HL-60 (cell line): ENCODE data around the gene LAMC3.

ENCODE experiments used
- DNase-seq, 2 experiments: peaks; one replicate each; pipeline ENCODE4 v3.0.0-alpha.2; 2010 to 2020; ENCODE audit warnings: low read depth in 1 of 2, low spot score in 1 of 2
- H3K27ac ChIP-seq: fragments of 250-450 bp; sonication (Bioruptor Pico); replicated peaks from 2 replicates; pipeline ENCODE4 v1.5.1; 2020; ENCODE audit warnings: mild to moderate bottlenecking, moderate library complexity
- H3K27me3 ChIP-seq: fragments of 250-450 bp; sonication (Bioruptor Pico); 2 replicates; pipeline ENCODE4 v1.5.1; 2021; ENCODE audit warnings: mild to moderate bottlenecking, moderate library complexity; ENCODE audit not compliant: insufficient read depth, poor library complexity, severe bottlenecking
- H3K4me3 ChIP-seq: replicated peaks from 2 replicates; pipeline ENCODE4 v1.5.1; 2011; ENCODE audit warnings: mild to moderate bottlenecking, control low read depth, low read length; ENCODE audit not compliant: insufficient read depth
- CTCF ChIP-seq: IDR thresholded peaks from one replicate; pipeline ENCODE4 v1.5.1; 2011; ENCODE audit warnings: low read length, control low read depth, inconsistent platforms; ENCODE audit not compliant: insufficient read depth
- GABPA ChIP-seq: IDR thresholded peaks from 2 replicates; pipeline ENCODE4 v1.6.1; 2012; ENCODE audit warnings: low read depth
- POLR2AphosphoS5 ChIP-seq: IDR thresholded peaks from 2 replicates; pipeline ENCODE4 v1.6.1; 2012; ENCODE audit warnings: low read depth
- REST ChIP-seq: IDR thresholded peaks from 2 replicates; pipeline ENCODE4 v1.6.1; 2012; ENCODE audit warnings: low read depth; ENCODE audit not compliant: insufficient replicate concordance
- SPI1 ChIP-seq: IDR thresholded peaks from 2 replicates; pipeline ENCODE4 v1.6.1; 2012; ENCODE audit warnings: low read depth, mild to moderate bottlenecking, borderline replicate concordance

Gene LAMC3

GRCh38 chr9:130980526-130980925 is 28.4 kb upstream of the LAMC3 start:
- DNase-seq, result peak in 1 of 2 experiments; percentile 27
- no peak for TF ChIP-seq REST
- TF ChIP-seq SPI1, result no peak
- no peak for TF ChIP-seq GABPA
- no peak for TF ChIP-seq CTCF
- TF ChIP-seq POLR2AphosphoS5, result no peak
- Histone ChIP-seq H3K27ac (peak overlapping the region; percentile 40; the same call in 1 of the 2 replicates), H3K4me3 (no peak overlapping the region), H3K27me3 (no peaks in the 10 kb centered on the region)

- peak; percentile 73 to 78 for DNase-seq
- no peak overlapping the region for H3K4me3 ChIP-seq
- H3K27me3 ChIP-seq, result no peaks in the 10 kb centered on the region
- peak overlapping the region; percentile 40; the same call in 1 of the 2 replicates for H3K27ac ChIP-seq
- TF ChIP-seq POLR2AphosphoS5 (no peak), SPI1 (peak; percentile 57; the same call in 1 of the 2 replicates)
Measured at GRCh38 chr9:130981002-130981755, 27.8 kb upstream of the LAMC3 start.

- no peak for DNase-seq
- Histone ChIP-seq H3K27ac (no peak overlapping the region), H3K27me3 (no peaks in the 10 kb centered on the region), H3K4me3 (no peak overlapping the region)
- TF ChIP-seq REST, result no peak
- no peak for TF ChIP-seq SPI1
- TF ChIP-seq POLR2AphosphoS5, result no peak
Measured at GRCh38 chr9:130981756-130982137, 27.2 kb upstream of the LAMC3 start.

GRCh38 chr9:130982636-130983358 is 26.2 kb upstream of the LAMC3 start:
- Histone ChIP-seq H3K4me3 (no peak overlapping the region), H3K27ac (no peak overlapping the region), H3K27me3 (no peaks in the 10 kb centered on the region)
- TF ChIP-seq POLR2AphosphoS5 (no peak), CTCF (no peak)
- no peak for DNase-seq
